Measurements from ENCODE around the gene DSCAM. TPM values are rescaled to one million over a fixed set of nuclear protein-coding genes. Genes with fewer than 3 reads are reported as not detected.

The DSCAM gene
- total RNA-seq, 1 experiment from 2014 or later, result not detected

GRCh38 chr21:40788635-40789034 is 58.3 kb downstream of the DSCAM start:
- CTCF ChIA-PET, result no interaction called here
- Histone ChIP-seq H3K4me2 (ENCODE audit: low read length) (no peak overlapping the region), H3K9me2 (ENCODE audit: insufficient read depth) (no peaks in the 10 kb centered on the region), H3K9me3 (ENCODE audit: control insufficient read depth in 1 of 2, insufficient read depth in 1 of 2, low read depth in 1 of 2, low read length in 2 of 2) (peaks cover 5 to 16% of the 10 kb centered on the region in 2 experiments; a peak in 2 of 4 replicates), H2AFZ (ENCODE audit: low read depth, low read length, poor library complexity, severe bottlenecking) (no peak overlapping the region), H3K27me3 (ENCODE audit: insufficient read depth, low read length) (no peaks in the 10 kb centered on the region), H3K9ac (ENCODE audit: low read length) (no peak overlapping the region), H4K20me1 (ENCODE audit: insufficient read depth) (no peaks in the 10 kb centered on the region), H3K36me3 (ENCODE audit: control insufficient read depth in 1 of 2, insufficient read depth in 2 of 2, low read length in 2 of 2) (no peaks in the 10 kb centered on the region), H3K4me1 (ENCODE audit: control insufficient read depth in 1 of 2, insufficient read depth in 2 of 2, low read length in 2 of 2) (no peaks in the 10 kb centered on the region), H3K4me3 (replicated peaks in 1 of 2; ENCODE audit: low read depth in 1 of 2, low read length in 2 of 2) (no peak overlapping the region), H3K79me2 (ENCODE audit: insufficient read depth, low read length) (no peaks in the 10 kb centered on the region), H3K27ac (ENCODE audit: low read depth, low read length) (no peak overlapping the region)
- RAD21 ChIA-PET (ENCODE audit: low non-redundant PET in 1 of 2, low total read pairs in 2 of 2, uncharacterized antibody in 2 of 2, unreplicated experiment in 2 of 2), result no interaction called here
- TF ChIP-seq FOSL1 (IDR thresholded peaks at IDR 0.05; ENCODE audit: low read depth), result no peak
- no peak for TF ChIP-seq SIN3A (IDR thresholded peaks at IDR 0.05; ENCODE audit: low read depth)
- no peak for TF ChIP-seq RAD21 (IDR thresholded peaks at IDR 0.05; ENCODE audit: low read depth)
- TF ChIP-seq REST (IDR thresholded peaks at IDR 0.05; ENCODE audit: low read depth), result no peak
- TF ChIP-seq POLR2A (IDR thresholded peaks at IDR 0.05; ENCODE audit: borderline replicate concordance, extremely low read depth, insufficient read depth, insufficient read length), result no peak
- no peak for TF ChIP-seq EGR1 (IDR thresholded peaks at IDR 0.05; ENCODE audit: low read depth)
- TF ChIP-seq EZH2phosphoT487 (IDR thresholded peaks at IDR 0.05; ENCODE audit: borderline replicate concordance), result no peak
- no peak for TF ChIP-seq ZBTB33 (IDR thresholded peaks at IDR 0.05; ENCODE audit: extremely low read depth, insufficient replicate concordance, low read length)
- no peak for TF ChIP-seq CBX3 (IDR thresholded peaks at IDR 0.05; ENCODE audit: low read depth)
- TF ChIP-seq ZFX (IDR thresholded peaks at IDR 0.05), result no peak
- no peak for TF ChIP-seq YY1 (IDR thresholded peaks at IDR 0.05; ENCODE audit: extremely low read depth, insufficient replicate concordance, low read depth, low read length)
- no peak for TF ChIP-seq TCF7L2 (IDR thresholded peaks at IDR 0.05; ENCODE audit: borderline replicate concordance, extremely low read depth, insufficient read depth, insufficient read length)
- TF ChIP-seq ZNF274 (IDR thresholded peaks at IDR 0.05; ENCODE audit: low read depth, low read length), result no peak
- no peak for TF ChIP-seq MAX (IDR thresholded peaks at IDR 0.05)
- no peak for TF ChIP-seq POLR2AphosphoS5 (IDR thresholded peaks at IDR 0.05; ENCODE audit: low read depth, low read length)
- no peak for TF ChIP-seq CEBPB (IDR thresholded peaks at IDR 0.05; ENCODE audit: low read depth)
- no peak for TF ChIP-seq ELF1 (IDR thresholded peaks at IDR 0.05; ENCODE audit: borderline replicate concordance, low read depth)
- TF ChIP-seq EZH2 (IDR thresholded peaks at IDR 0.05), result no peak
- TF ChIP-seq SP1 (IDR thresholded peaks at IDR 0.05; ENCODE audit: low read depth), result no peak
- ATAC-seq (no peak), DNase-seq (ENCODE audit: low read depth, low spot score) (no peak)
- intact Hi-C loops (cut with micrococcal nuclease), result no loop called here
- POLR2A ChIA-PET, result no interaction called here
- no TSS peak for BruUV-seq (replicated peaks)

All from HCT116 (cell line).